Measurements from ENCODE around the gene SHB.

Gene SHB

GRCh38 chr9:37939575-37940095, 129.4 kb downstream of the SHB start:
- in situ Hi-C loops (cut with MboI; ENCODE audit: low sequenced_read_pairs): no loop called here

DNA sequence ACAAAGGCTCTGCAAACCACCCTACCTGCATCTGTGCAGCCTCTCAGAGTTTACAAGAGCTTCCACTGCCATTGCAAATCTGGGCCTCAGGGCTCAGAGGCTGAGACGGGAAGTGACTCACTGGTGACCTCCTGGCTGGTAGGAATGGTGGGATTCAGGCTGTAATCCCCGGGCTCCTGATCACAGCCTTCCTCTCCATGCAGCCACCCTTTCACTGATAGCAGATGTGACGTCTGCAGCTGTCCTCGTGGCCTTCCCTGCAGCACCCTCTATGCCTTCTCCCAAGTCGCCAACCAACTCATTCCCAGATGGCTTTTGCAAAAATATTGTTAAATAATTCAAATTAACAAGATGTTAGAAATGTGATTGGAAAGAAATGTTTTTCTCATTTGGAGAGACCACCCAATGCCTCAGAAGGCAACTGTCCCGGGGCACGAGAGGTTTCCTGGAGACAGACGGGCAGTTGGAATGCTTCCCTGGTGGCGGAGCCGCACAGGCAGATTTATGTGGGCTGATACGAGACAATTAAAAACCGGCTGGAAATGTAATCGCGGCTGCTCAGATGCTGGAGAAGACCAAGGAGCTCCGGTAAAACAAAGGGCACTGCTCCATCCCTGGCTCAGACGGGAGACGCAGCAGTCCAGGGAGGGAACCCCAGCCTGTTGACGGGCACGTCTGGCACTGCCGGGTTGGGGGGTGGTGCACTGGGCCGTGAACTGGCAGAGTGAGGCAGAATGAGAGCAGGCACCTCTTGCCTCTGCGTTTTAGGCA, 130.7 kb downstream of the SHB start:
- in situ Hi-C loops (cut with MboI; ENCODE audit: low sequenced_read_pairs): no loop called here

DNA sequence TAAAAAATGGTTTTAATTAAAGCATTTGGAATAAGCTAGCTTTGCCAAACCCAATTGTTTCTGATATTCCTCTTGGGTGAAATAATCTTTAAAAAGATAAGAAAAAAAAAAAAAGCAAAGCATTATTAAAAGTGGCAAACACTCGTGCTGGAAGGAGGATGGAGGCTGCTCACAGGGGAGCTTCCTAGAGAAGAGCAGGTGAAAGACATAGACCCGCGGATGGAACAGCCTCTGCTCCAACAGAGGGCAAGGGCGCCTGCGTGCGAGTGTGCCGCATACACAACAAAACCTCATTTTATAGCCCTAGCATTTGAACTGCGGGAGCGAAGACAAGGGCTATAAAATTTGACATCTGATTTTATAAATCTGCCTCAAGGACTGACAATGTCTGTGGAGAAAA, 131.7 kb downstream of the SHB start:
- in situ Hi-C loops (cut with MboI; ENCODE audit: low sequenced_read_pairs): no loop called here

DNA sequence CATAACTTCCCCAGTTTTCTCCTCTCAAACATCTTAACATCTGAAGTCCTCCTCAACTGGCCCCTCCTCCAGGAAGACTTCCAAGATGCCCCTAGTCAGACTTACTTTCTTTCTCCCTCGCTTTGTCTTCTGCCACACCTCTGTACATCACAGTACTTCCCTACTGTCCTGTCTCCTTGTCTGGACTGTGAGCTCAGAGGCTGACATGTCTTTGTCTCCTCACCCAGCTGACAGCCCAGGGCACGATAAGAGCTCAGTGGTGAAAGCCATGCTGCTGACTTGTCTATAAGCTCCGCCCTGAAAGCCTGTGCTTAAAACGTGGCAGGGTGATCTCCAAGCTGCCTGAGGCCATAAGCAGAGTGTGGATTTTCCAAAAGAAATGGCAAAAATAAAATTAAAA, 132.1 kb downstream of the SHB start:
- in situ Hi-C loops (cut with MboI; ENCODE audit: low sequenced_read_pairs): no loop called here

GRCh38 chr9:37936376-37936775, 132.7 kb downstream of the SHB start:
- in situ Hi-C loops (cut with MboI; ENCODE audit: low sequenced_read_pairs): no loop called here

DNA sequence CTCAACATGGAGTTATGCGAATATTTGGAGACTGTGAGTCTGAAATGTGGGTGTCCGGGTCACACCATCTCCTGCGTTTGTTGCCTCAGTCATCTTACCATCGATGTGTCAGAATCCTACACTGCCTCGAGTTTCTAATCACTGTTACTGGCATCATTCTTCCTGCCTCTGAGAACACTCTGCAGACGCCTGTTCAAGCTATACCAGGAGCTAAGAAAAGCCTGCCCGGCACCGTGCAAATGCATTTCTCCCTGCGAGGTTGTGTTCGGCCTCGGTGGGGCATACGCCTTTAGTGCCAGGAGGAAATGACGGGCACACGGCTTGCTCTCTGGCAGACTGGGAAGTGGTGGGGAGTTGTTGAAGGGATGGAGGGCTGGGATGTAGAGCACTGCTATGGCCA, 133.9 kb downstream of the SHB start:
- in situ Hi-C loops (cut with MboI; ENCODE audit: low sequenced_read_pairs): no loop called here

DNA sequence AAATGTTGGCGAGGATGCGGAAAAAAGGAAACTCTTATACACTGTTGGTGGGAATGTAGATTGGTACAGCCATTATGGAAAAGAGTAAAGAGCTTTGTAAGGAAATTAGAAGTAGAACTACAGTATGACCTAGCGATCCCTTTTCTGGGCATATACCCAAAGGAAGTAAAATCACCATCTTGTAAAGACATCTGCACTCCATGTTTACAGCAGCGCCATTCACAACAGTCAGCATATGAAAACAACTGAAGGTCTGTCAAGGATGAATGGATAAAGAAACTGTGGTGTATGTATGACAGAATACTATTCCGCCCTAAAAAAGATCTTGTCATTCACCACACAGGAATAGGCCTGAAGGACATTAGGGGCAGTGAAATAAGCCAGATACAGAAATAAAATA, 137.4 kb downstream of the SHB start:
- in situ Hi-C loops (cut with MboI; ENCODE audit: low sequenced_read_pairs): no loop called here

DNA sequence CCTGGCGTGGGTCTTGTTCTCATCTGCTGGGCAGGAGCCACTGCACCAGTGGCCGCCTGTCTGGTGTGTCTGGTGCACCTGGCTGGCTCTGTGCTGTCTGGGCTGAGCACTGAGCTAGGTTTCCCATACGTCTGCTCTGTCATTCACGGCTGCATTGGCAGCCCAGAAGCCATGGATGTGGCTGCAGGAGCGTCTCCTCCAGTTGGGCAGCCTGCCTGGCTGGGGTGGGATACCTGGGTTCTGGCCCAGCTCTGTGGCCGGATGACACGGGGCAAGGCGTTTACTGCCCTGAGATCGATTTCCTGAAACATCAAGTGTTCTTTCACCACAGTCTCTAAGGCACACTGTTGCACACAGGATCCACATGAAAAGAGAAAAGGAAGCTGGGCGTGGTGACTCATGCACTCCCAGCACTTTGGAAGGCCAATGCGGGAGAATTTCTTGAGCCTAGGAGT, 139.6 kb downstream of the SHB start:
- in situ Hi-C loops (cut with MboI; ENCODE audit: low sequenced_read_pairs): loop anchor here (10.0 kb wide), 1 partner anchor 145 kb away; no protein-coding TSS in a partner anchor

DNA sequence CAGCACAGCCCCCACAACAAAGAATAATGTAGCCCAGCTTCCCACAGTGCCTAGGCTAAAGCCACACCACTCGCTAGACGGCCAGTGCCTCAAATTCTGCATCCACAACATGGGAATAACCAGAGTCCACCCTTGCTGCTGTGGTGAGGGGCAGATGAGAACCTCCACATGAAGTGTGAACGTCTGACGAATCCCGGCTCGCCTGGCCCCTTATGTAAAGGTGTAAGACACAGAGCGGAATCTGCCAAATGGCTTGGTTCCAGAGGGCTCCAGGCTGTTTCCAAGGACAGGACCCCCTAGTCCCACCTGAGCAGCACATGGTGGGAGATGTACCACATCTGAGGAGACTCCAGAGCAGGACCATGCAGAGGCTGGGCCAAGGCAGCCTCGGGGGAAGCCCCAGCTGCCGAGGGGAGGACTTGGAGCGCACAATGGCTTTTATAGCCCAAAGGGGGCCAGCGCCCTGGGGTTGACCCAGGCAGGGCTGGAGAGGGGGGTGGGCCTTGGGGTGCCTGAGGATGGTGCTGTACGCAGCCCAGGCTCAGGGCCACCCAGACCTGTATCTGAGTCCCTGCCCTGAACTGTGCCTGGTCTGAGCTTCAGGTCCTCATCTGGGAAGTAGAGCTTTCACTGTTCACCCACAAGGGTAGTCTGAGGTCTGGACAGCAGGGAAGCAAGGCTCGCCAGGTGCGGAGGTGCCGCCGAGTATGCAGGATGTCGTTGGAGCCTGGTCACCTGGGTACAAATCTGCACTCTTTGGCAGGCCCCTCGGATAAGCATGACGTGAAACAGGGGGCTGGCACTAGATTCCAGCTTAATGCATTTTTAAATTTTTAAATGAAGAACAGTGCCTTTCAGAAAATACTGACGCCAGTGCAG, 140.2 kb downstream of the SHB start:
- in situ Hi-C loops (cut with MboI; ENCODE audit: low sequenced_read_pairs): loop anchor here (10.0 kb wide), 1 partner anchor 146 kb away; no protein-coding TSS in a partner anchor

DNA sequence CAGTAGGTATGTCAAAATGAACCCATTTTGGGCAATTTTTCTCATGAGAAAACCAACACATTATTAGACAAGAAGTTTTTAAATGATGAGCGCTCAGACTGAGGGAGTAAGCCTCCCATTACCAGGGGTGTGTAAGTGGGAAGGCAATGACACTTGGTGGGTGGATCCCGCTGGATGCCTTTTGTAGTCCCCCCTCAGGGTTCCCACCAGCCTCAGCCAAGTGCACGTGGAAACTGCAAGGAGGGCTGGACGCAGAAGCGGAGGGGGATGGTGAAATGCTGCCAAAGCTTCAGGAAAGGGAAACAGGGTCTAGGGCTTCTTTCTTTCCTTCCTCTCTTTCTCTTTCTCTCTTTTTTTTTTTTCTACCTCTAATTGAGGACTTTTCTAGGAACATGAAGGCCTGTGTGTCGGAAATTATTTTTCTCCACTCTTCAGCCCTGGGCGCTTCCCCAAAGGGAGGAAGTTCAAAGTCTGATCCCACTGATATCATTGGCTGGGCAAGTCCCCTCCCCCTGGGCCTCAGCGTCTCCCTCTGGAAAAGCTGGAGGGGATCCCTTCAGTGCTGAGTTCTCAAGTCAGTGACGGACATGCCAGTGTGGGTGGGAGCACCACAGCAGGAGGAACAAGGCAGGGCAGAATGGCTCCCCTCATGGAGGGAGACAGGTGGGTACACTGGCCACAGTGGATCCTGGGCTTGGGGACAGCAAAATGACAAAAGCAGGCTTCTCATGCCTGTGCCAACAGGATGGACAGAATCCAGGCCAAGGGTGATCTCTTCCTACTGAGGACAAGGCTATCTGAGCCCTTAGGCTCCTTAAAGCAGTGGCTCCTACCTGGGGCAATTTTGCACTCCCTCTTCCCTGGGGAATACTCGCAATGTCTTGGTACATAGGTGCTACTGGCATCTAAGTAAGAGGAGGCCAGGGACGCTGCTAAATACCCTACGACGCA, 141.2 kb downstream of the SHB start:
- in situ Hi-C loops (cut with MboI; ENCODE audit: low sequenced_read_pairs): loop anchor here (10.0 kb wide), 1 partner anchor 147 kb away; no protein-coding TSS in a partner anchor

GRCh38 chr9:37927132-37927531, 141.9 kb downstream of the SHB start:
- in situ Hi-C loops (cut with MboI; ENCODE audit: low sequenced_read_pairs): loop anchor here (10.0 kb wide), 1 partner anchor 148 kb away; no protein-coding TSS in a partner anchor

GRCh38 chr9:37926737-37927118, 142.3 kb downstream of the SHB start:
- in situ Hi-C loops (cut with MboI; ENCODE audit: low sequenced_read_pairs): loop anchor here (10.0 kb wide), 1 partner anchor 148 kb away; no protein-coding TSS in a partner anchor

GRCh38 chr9:37925786-37926736, 143.0 kb downstream of the SHB start:
- in situ Hi-C loops (cut with MboI; ENCODE audit: low sequenced_read_pairs): loop anchor here (10.0 kb wide), 1 partner anchor 149 kb away; no protein-coding TSS in a partner anchor

GRCh38 chr9:37925006-37925405, 144.0 kb downstream of the SHB start:
- in situ Hi-C loops (cut with MboI; ENCODE audit: low sequenced_read_pairs): loop anchor here (10.0 kb wide), 1 partner anchor 150 kb away; no protein-coding TSS in a partner anchor

DNA sequence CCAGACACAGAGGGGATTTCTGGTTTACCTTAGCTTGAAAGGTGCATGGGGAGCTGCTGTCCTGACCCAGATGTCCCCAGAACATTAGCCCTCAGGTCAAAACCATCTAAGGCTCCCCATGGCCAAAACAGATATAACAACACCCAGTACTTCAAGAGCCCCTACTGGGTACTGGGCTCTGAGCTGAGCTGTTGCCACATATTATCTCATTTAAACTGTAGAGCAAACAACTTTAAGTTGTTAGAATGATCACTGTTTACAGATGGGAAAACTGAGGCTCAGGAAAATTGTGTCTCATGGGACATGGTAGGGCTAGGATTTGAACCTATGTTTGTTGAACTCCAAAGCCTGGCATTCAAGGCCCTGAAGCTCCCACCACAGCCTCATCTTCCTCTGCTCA, 144.5 kb downstream of the SHB start:
- in situ Hi-C loops (cut with MboI; ENCODE audit: low sequenced_read_pairs): loop anchor here (10.0 kb wide), 1 partner anchor 150 kb away; no protein-coding TSS in a partner anchor

DNA sequence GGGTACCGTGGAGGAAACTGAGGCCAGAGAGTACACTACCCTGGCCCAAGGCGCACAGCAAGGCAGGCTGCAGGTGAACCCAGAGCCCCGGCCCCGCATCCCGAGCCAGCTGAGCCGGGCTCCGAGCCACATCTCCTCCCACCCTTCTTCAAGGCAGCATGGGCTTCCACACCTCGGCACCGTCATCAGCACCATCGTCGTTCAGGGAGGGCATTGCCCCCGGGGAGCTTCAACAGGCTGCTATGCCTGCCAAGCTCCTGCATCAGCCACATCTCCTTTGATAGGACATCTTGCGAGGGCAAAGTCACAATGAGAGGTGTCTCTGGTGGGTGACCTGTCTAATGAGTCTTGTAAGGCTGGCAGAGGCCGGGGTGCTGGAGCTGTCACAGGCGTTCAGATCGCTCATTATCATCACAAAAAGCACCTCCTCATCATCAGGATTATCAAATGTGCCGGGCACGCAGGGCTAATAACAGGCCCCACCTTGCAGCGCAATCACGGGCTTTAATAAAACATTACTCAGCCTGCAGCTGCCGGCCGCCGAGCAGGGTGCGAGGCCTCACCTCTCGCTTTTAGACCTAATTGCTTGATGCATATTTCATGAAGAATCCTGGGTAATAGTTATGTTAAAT, 145.1 kb downstream of the SHB start:
- in situ Hi-C loops (cut with MboI; ENCODE audit: low sequenced_read_pairs): loop anchor here (10.0 kb wide), 1 partner anchor 151 kb away; no protein-coding TSS in a partner anchor

DNA sequence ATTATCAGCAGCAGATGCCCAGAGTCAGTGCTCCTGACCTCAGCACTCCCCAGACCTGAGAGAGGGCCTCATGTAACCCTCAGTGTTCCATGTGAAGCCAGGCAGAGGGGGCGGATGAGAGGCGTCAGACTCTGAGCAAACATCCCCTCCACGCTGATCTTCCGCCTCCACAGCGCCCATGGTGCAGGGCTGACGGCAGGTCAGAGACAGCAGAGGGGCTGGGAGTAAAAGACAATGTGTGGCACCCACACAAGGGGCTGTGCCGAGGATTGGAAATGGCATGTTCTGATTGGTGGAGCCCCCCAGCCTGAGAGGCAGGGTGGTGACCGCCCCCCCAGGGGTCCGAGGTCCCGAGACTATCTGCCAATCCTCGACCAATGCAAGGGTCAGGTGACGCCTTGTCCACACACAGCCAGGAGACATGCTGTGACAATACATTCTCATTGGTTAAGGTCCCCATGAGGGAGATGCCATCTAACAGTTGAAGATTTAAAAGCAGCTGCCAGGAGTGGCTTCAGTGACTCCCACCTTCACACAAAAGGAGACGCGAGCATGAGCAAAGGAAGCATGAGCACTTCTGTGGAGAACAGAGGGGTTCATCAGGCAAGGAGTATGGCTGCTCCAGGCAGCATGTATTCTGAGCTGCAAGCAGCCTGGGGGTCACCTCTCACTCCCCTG, 145.8 kb downstream of the SHB start:
- in situ Hi-C loops (cut with MboI; ENCODE audit: low sequenced_read_pairs): loop anchor here (10.0 kb wide), 1 partner anchor 152 kb away; no protein-coding TSS in a partner anchor

Measured in HL-60/S4 treated with phorbol 12-myristate 13-acetate at 8.2 ng/mL for 4 days and 3 days (cell line).